K562 (cell line): ENCODE results near the gene GPATCH4. TPM values are rescaled to one million over a fixed set of nuclear protein-coding genes. Genes with fewer than 3 reads are reported as not detected.
A peak's percentile ranks its signal among the peaks of the same experiment; 100 is the strongest.

Experiments used
- DEAF1 ChIP-seq: fragments of 450-650 bp; formaldehyde crosslinking; IDR thresholded peaks from 2 replicates; pipeline ENCODE4 v1.4.0; 2020; ENCODE audit warnings: mild to moderate bottlenecking, moderate library complexity
- ETV6 ChIP-seq, 3 experiments: fragments of 150-350 bp in 1 of 3; sonication (generic) in 1 of 3; formaldehyde crosslinking in 1 of 3; IDR thresholded peaks; 2 replicates each; pipeline versions ENCODE4 v1.6.1 to v1.8.0; 2014 to 2022; ENCODE audit warnings: borderline replicate concordance in 2 of 3, low read depth in 2 of 3, antibody characterized with exemption in 1 of 3, low read length in 1 of 3, mild to moderate bottlenecking in 1 of 3, missing genetic modification reagents in 1 of 3
- GABPB2 ChIP-seq: fragments of 250-450 bp; sonication (Bioruptor Pico); conservative IDR thresholded peaks from 2 replicates; pipeline ENCODE4 v1.5.1; 2021; ENCODE audit warnings: mild to moderate bottlenecking
- GMEB1 ChIP-seq: fragments of 250-450 bp; sonication (Bioruptor Pico); IDR thresholded peaks from 2 replicates; pipeline ENCODE4 v1.4.0; 2020; ENCODE audit warnings: mild to moderate bottlenecking
- HNRNPLL ChIP-seq: fragments of 200-400 bp; formaldehyde crosslinking; IDR thresholded peaks from 2 replicates; pipeline ENCODE4 v1.6.1; 2017; ENCODE audit warnings: low read length, low read depth, mild to moderate bottlenecking; ENCODE audit not compliant: poor library complexity, severe bottlenecking
- IRF1 ChIP-seq: sonication (generic); formaldehyde crosslinking; IDR thresholded peaks from 2 replicates; pipeline ENCODE4 v1.8.0; 2022; ENCODE audit warnings: missing genetic modification reagents, mild to moderate bottlenecking, borderline replicate concordance
- KLF16 ChIP-seq: IDR thresholded peaks from 2 replicates; pipeline ENCODE4 v1.6.1; 2016; ENCODE audit warnings: antibody characterized with exemption
- MLX ChIP-seq, 2 experiments: fragments of 450-650 bp in 1 of 2; sonication (generic) in 1 of 2; formaldehyde crosslinking; conservative IDR thresholded peaks; 2 replicates each; pipeline versions ENCODE4 v1.4.0 to v1.8.1; 2020 to 2022; ENCODE audit warnings: mild to moderate bottlenecking in 1 of 2, missing genetic modification reagents in 1 of 2
- NFIC ChIP-seq: fragments of 450-650 bp; IDR thresholded peaks from 2 replicates; pipeline ENCODE4 v1.6.1; 2017; ENCODE audit warnings: mild to moderate bottlenecking, inconsistent platforms
- NR3C1 ChIP-seq: sonication (generic); formaldehyde crosslinking; IDR thresholded peaks from 2 replicates; pipeline ENCODE4 v1.8.1; 2022; ENCODE audit warnings: missing genetic modification reagents
- RBM15 ChIP-seq: fragments of 200-400 bp; formaldehyde crosslinking; IDR thresholded peaks from 2 replicates; pipeline ENCODE4 v1.6.1; 2018; ENCODE audit warnings: mild to moderate bottlenecking, low read length, moderate library complexity; ENCODE audit not compliant: insufficient read depth
- RUNX1 ChIP-seq: sonication (generic); IDR thresholded peaks from 2 replicates; pipeline ENCODE4 v1.6.1; 2016; ENCODE audit warnings: antibody characterized with exemption, low read depth
- ZBTB17 ChIP-seq: fragments of 450-650 bp; formaldehyde crosslinking; IDR thresholded peaks from 2 replicates; pipeline ENCODE4 v1.4.0; 2020; ENCODE audit warnings: mild to moderate bottlenecking
- ZC3H11A ChIP-seq: IDR thresholded peaks from 2 replicates; pipeline ENCODE4 v1.6.1; 2012; ENCODE audit warnings: low read depth, low read length, improper control_type of control experiment
- ZNF253 ChIP-seq: fragments of 250-450 bp; sonication (Bioruptor Pico); conservative IDR thresholded peaks from 2 replicates; pipeline ENCODE4 v1.6.1; 2021; ENCODE audit warnings: mild to moderate bottlenecking
- ZNF507 ChIP-seq: conservative IDR thresholded peaks from 2 replicates; pipeline ENCODE4 v1.6.1; 2017; ENCODE audit warnings: missing genetic modification characterization, missing compliant biosample characterization
- ZNF512 ChIP-seq: IDR thresholded peaks from 2 replicates; pipeline ENCODE4 v1.6.1; 2016; ENCODE audit warnings: missing genetic modification characterization, missing compliant biosample characterization
- ZNF699 ChIP-seq: fragments of 250-450 bp; sonication (Bioruptor Pico); IDR thresholded peaks from 2 replicates; pipeline ENCODE4 v1.8.0; 2021; ENCODE audit warnings: mild to moderate bottlenecking, moderate library complexity; ENCODE audit not compliant: insufficient replicate concordance
- ZNF740 ChIP-seq, 3 experiments: fragments of 200-800 bp in 1 of 3; sonication (Bioruptor generic) in 1 of 3; sonication (generic) in 1 of 3; formaldehyde crosslinking in 1 of 3; IDR thresholded peaks; 2 replicates each; pipeline versions ENCODE4 v1.6.1 to v1.8.0; 2016 to 2022; ENCODE audit warnings: mild to moderate bottlenecking in 2 of 3, missing compliant biosample characterization in 2 of 3, missing genetic modification characterization in 2 of 3, missing genetic modification reagents in 1 of 3
- polyA plus RNA-seq, 8 experiments: library from polyadenylated mRNA; depleted of rRNA in 4 of 8; stranded (reverse) in 5 of 8; unstranded in 3 of 8; fragments of >200 nt; fragmentation: Nextera tagmentation in 2 of 8; fragmentation: Illumina TruSeq in 1 of 8; extraction: Ambion mirVana in 2 of 8; extraction: Trizol in 1 of 8; gene quantifications; 2 replicates each; pipeline versions ENCODE4 v1.2.1 to v1.2.3, GENCODE V29; 2011 to 2014; ENCODE audit warnings: inconsistent platforms in 1 of 8, missing spikeins in 1 of 8
- total RNA-seq, 7 experiments: library from RNA; depleted of rRNA in 6 of 7; stranded (reverse); fragments of >200 nt in 6 of 7; fragmentation: Illumina TruSeq in 2 of 7; extraction: Trizol in 2 of 7; gene quantifications; 2 replicates each; pipeline versions ENCODE4 v1.2.1 to v1.2.3, GENCODE V29; 2011 to 2021; ENCODE audit warnings: low replicate concordance in 1 of 7

The GPATCH4 gene
- total and polyA plus RNA-seq, 9 of the 15 experiments (the other 6 are each of a cell fraction or from before 2014, with no cell fraction given) = 43.7 to 105 (median 76.5) TPM

GRCh38 chr1:156571919-156572662 lies 29.2 kb downstream of the GPATCH4 start, which contains the start of gene IQGAP3 (continued):
- no peak for TF ChIP-seq ZNF512 (tag)
- no peak for TF ChIP-seq NR3C1
- TF ChIP-seq MLX (CRISPR knock-in tag; conservative IDR thresholded peaks at IDR 0.05) = no peak
- no peak for TF ChIP-seq RBM15
- no peak for TF ChIP-seq KLF16
- TF ChIP-seq ZC3H11A = no peak
- no peak for TF ChIP-seq IRF1 (CRISPR knock-in tag)
- no peak for TF ChIP-seq ZNF699 (CRISPR knock-in tag)
- TF ChIP-seq DEAF1 (CRISPR knock-in tag) = no peak
- no peak for TF ChIP-seq ETV6 (IDR thresholded peaks at IDR 0.05; ENCODE audit: borderline replicate concordance in 1 of 2, low read depth in 2 of 2, low read length in 1 of 2)
- no peak for TF ChIP-seq ETV6 (CRISPR knock-in tag; IDR thresholded peaks at IDR 0.05; ENCODE audit: borderline replicate concordance)
- TF ChIP-seq ZNF740 (CRISPR knock-in tag; IDR thresholded peaks at IDR 0.05) = no peak; the same call in 1 of the 2 replicates
- TF ChIP-seq ZNF740 (tag; IDR thresholded peaks at IDR 0.05) = no peak
- TF ChIP-seq HNRNPLL = no peak
- TF ChIP-seq NFIC = no peak
- no peak for TF ChIP-seq ZNF253 (CRISPR knock-in tag)
- TF ChIP-seq ZBTB17 (CRISPR knock-in tag) = no peak
- TF ChIP-seq GMEB1 = 0 out of 2 replicates have a peak, but pooled peaks have one; percentile 50
- TF ChIP-seq GABPB2 (CRISPR knock-in tag) = no peak
- no peak for TF ChIP-seq ZNF507 (tag)
- TF ChIP-seq RUNX1 = no peak
